GM18867 (cell line): ENCODE results near the gene MRGPRG.

Experiments used
- ATAC-seq: cut with Tn5 transposase; IDR thresholded peaks from one replicate; pipeline ENCODE4 v1.9.1; 2021; ENCODE audit warnings: mild to moderate bottlenecking, moderate library complexity; ENCODE audit not compliant: unreplicated experiment

MRGPRG gene

GRCh38 chr11:3207526-3208189, 11.0 kb downstream of the MRGPRG start:
- ATAC-seq, result no peak

DNA sequence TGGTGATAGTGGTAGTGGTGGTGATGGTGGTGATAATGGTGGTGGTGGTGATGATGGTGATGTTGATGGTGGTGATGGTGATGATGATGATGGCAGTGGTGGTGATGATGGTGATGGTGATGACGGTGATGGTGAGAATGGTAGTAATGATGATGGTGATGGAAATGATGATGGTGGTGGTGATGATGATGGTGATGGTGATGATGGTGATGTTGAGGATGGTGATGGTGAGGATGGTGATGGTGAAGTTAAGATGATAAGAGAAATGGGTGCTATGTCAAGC, 11.8 kb downstream of the MRGPRG start:
- ATAC-seq, result no peak

DNA sequence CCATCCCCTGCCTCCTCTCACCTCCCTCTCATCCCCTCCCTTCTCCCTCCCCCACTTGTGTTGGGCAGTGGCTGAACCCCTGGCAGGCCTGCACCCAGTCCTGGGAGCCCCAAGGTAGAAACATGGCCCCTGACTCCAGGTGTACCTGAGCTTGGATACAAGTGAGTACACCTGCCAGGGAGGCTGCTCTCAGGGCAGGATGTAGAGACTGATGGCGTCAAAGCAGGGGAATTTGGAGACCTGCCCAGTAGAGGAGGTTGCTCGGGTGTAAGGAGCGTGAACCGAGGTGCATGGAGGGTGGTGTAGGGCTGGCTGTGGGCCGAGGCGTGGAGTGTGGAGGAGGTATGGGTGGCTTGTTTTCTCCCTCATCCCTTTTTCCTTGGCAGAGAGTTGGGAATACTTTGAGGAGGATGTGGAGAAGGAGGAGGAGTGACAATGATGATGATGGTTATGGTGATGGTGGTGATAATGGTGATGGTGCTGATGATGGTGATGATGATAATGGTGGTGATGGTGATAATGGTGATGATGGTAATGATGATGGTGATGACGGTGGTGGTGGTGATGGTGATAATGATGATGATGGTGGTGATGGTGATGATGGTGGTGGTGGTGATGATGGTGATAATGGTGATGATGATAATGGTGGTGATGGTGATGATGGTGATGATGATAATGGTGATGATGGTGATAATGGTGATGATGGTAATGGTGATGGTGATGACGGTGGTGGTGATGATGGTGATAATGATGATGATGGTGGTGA, 12.3 kb downstream of the MRGPRG start:
- no peak for ATAC-seq

DNA sequence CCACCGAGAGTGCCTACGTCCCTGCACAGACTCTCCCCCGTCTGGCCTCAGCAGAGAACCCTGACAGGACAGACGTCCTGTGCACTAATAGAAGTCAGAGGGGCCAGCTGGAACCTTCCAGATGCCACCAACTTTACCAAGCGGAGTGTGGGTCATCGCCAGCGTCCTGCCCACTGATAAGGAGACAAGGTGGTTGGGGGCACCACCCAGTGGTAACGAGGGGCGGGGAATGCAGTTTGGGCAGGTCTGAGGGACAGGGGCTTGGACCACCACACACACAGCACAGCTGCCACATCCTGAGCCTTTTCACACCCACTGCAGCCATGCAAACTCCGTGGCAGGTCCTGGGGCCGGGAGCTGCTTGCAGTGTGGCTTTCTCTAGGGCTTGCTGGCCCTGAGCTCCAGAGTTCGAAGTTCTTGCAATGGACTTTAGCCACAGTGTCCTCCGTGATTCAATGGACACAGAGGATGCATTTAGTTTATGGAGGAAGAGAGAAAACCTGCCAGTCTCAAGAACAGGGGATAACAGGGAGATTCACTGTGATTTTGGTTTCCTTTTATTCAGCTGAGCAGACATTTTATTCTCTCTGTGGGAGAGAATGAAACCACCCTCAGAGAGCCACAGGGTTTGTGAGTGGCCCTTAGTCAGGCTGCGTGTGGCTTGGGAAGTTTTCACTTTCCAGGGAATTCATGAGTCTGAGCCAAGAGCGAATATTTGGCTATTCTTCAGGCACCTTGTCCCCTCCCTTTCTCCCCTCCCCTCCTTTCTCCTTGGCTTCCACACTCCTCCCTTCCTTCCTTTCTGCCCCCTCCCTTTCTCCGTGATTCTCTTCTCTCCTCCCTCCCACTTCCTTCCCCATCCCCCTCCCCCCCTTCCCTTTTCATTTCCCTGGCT, 13.1 kb downstream of the MRGPRG start:
- ATAC-seq, result no peak

DNA sequence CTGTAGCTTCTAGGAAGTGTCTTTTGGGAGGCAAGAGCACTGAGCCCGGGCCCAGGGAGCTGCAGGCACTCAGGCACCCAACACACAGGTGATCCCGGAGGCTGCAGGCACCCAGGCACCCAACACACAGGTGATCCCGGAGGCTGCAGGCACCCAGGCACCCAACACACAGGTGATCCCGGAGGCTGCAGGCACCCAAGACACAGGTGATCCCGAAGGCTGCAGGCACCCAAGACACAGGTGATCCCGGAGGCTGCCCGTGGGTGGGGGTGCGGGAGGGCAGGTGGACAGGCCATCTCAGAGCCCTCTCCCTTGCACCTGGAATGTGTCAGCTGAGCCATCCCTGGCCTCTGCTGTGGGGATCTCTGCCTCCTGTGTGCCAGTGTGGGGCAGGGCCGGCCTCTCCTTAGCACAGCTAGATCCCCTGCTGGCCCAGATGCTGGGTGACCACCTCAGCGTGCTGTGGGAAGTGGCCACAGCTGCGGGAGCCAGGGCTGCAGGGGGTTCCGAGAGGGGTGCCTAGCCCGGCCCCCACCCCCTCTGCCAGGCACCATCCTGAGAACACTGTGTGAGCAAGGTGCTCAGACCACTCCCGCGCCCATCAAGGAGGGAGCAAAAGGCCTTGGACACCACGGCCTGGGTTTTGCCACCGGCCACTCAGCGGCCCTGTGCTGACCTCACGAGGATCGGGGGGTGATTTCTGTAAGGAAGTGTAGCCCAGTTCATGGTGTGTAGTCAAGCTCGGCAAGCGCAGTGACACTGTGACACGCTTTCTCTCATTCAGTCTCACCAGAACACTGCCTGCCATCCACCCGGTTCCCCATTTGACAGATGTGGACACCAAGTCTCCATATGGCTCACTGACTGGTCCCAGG, 14.2 kb downstream of the MRGPRG start:
- no peak for ATAC-seq

GRCh38 chr11:3203221-3204043, 15.2 kb downstream of the MRGPRG start:
- ATAC-seq, result no peak

DNA sequence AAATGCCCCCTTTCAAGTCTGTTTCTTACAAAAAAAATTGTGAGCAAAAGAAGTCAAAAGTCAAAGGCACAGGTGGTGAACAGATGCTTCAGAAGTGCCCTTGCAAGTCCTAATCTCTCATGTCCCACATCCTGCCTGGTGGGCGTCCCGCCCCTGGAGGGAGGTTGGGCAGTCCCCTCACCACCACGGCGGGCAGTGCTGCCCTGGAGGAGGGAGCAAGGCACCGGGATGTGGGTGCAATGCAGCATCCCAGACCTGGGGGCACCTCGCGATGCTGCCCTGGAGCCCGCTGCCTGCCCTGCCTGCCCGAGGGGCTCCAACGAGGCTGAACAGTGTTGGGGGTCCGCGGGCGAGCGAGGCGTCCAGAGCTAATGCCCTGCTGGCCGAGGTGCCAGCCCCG, 15.9 kb downstream of the MRGPRG start:
- ATAC-seq, result no peak

DNA sequence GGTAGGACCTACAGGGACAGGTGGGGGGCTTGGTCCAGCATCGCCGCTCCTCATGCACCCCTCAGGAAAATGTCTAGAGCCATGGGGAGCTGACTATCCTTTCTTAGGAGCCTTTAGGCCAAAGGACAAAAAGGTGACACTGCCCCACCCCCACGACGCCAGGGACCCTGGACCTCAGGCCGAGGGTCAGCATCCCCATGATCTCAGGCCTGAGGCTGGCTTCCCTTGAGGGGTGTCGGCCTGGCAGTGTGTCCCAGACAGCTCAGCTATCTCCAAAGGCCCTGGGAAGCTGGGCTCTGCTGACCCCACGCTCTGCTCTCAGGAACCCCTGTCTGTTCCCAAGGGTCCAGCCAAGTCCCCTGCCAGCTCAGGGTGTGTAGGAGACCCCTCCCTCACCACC, 16.3 kb downstream of the MRGPRG start:
- ATAC-seq, result no peak

- no peak for ATAC-seq
Measured at GRCh38 chr11:3201677-3202181, 16.9 kb downstream of the MRGPRG start.

- no peak for ATAC-seq
Measured at GRCh38 chr11:3201112-3201581, 17.5 kb downstream of the MRGPRG start.

DNA sequence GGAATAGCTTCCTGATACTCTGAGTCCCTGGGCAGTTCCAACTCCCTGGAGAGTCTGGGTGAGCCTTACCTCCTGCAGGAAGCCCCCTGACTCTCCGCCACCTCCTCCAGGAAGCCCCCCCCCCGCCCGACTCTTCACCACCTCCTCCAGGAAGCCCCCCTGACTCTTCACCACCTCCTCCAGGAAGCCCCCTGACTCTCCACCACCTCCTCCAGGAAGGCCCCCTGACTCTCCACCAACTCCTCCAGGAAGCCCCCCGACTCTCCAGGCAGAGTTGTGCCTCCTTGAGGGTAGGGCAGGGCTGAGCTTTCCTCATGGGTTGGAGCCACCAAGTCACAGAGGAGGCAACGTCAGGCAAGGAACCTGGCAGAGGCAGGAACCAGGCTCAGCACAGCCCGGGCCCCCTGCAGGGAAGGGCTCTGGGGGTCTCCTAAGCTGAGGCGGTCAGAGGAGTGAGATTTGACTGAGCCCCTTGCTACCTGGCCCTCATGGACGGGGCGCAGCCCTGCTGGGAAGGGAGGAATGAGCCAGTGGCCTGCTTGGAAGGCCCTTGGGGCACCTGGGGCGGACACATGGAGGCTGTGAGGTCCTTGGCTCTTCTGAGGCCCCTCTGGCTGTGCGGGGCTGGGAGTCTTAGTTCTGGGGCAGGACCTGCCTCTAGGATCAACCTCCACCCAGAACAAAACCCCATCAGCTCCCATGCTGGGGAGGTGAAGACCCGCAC, 18.1 kb downstream of the MRGPRG start:
- no peak for ATAC-seq

DNA sequence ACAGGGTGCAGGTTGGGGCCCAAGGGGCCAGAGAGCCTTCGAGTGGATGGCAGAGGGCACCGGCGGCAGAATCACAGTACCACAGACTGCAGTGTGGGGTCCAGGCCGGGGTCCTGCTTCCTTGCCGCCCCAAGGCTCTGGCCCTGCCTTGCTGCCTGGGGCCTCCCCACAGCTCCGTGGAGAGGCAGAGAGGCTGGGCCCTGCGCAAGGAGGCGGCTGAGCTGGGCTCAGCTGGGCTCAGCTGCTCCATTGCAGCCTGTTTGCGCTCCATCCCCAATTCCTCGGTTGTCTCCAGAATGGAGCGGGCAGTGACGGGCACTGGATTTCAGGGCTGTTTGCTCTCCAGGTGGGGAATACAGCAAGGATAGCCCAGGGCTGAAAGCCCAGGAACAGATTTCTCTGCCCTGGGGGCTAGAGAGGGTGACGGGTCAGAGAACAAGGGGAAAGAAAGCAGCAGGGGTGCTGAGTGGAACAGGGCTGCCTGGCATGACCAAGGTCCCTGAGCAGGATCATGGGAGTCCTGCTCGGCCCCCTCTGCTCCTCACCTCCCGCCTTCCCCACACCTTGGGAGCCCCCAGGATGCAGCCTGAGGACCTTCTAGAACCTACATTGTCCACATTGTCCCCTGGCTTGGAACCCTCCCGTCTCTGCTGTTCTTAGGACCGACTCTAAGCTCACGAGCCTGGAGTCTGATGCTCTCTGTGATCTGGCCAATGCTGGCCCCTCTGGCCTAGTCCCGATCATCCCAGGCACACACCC, 18.9 kb downstream of the MRGPRG start:
- ATAC-seq, result no peak

DNA sequence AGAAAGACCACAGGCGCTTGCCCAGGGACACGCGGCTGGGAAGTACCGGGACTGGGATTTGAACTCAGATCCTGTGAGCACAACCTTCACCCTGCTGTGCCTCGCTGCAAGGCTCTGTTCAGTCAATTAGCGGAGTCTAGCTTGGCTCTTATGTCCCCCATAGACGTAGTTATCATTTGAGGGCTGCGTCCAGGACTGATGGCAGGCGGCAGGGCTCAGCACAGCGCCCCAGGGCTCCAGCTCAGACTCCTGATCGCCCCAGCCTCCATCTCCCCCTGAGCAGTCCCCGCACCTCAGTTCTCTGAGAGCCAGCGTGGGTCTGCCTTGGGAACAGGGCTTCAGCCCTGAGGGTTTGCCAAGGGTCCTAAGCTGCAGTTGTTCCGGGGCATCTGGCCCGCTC, 19.8 kb downstream of the MRGPRG start:
- ATAC-seq, result no peak

DNA sequence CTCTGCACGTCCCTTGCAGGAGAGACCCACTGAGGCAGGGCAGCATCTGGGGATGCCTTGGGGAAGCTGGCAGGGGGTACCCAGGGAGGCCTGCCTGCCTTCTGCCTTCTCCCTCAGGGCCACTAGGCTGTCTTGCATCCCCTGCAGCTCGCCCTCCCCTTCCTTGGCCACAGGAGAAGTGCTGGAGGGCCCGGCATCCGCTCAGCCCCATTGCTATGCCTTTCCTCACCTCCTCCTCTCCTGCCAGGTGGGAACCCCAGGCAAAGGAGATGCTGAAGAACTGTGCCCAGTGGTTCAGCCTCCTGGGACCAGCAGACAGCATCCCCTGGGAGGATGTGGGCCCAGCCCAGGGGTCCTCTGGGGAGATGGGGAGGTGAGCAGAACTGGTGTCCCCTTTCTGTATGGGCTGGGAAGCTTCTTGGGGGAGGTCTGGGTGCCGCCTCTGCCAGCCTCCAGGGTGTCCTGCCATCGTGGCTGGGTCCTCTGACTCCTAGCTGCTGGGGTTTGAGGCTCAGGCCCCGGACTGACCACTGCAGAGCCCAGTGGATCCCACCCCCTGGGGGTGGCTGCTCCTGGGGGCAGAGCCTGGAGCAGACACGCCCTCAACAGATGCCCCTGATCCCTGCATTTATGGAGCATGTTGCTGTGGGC, 20.6 kb downstream of the MRGPRG start:
- ATAC-seq, result no peak

DNA sequence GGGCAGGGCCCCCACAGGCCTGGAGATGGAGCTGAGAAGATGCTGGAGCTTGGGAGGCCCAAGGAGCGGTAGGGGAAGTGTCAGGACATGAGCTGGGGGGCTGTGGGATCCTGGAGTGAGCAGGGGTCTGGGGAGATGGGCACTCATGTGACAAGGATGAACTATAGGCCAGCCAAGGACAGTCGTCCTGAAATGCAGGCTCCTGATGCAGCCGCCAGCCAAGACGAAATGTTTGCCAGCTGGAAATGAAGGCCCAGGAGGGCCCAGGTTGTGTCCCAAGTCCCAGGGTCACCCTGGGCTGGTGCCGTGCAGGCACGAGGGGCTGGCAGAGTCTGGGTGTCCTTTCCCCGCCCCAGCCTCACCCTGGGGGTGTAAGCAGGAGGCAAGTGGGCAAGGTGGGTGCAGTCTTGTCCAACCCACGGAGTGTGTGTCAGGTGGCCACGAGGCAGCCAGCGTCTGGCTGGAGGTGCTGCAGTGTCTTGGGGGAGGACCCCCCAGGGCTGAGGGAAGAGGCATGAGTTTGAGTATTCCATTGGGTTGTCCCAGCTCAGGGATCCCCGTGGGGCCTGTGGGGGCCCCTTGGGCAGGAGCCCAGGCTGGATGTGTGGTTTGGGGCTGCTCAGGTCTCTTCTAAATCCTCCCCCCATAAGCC, 21.4 kb downstream of the MRGPRG start:
- ATAC-seq, result no peak

- ATAC-seq, result no peak
Measured at GRCh38 chr11:3196161-3197043, 22.2 kb downstream of the MRGPRG start.
